ENCODE measurements around the gene BTBD2. TPM values are rescaled to one million over a fixed set of nuclear protein-coding genes. Genes with fewer than 3 reads are reported as not detected.

BTBD2 gene
- total and polyA plus RNA-seq, 8 donors, result 63.1 to 112 (median 95.2) TPM

GRCh38 chr19:2042485-2043250 is 27.2 kb upstream of the BTBD2 start:
- intact Hi-C loops (cut with DNase I), result no loop called here
- TF ChIP-seq CTCF (IDR thresholded peaks at IDR 0.05), result no peak
- DNase-seq, result peak in 1 of 4 donors; percentile 83
- ATAC-seq, result peak; percentile 25
- no peaks in the 10 kb centered on the region for H3K9me3 ChIP-seq
- peak overlapping the region; percentile 11 to 43 for H3K4me3 ChIP-seq
- H3K4me1 ChIP-seq, result peaks cover 38 to 80% of the 10 kb centered on the region in 2 donors
- H3K27ac ChIP-seq, result peak overlapping the region; percentile 85 to 86
- H3K36me3 ChIP-seq, result peaks cover 12 to 97% of the 10 kb centered on the region in 2 donors
- H3K27me3 ChIP-seq, result no peaks in the 10 kb centered on the region

DNA sequence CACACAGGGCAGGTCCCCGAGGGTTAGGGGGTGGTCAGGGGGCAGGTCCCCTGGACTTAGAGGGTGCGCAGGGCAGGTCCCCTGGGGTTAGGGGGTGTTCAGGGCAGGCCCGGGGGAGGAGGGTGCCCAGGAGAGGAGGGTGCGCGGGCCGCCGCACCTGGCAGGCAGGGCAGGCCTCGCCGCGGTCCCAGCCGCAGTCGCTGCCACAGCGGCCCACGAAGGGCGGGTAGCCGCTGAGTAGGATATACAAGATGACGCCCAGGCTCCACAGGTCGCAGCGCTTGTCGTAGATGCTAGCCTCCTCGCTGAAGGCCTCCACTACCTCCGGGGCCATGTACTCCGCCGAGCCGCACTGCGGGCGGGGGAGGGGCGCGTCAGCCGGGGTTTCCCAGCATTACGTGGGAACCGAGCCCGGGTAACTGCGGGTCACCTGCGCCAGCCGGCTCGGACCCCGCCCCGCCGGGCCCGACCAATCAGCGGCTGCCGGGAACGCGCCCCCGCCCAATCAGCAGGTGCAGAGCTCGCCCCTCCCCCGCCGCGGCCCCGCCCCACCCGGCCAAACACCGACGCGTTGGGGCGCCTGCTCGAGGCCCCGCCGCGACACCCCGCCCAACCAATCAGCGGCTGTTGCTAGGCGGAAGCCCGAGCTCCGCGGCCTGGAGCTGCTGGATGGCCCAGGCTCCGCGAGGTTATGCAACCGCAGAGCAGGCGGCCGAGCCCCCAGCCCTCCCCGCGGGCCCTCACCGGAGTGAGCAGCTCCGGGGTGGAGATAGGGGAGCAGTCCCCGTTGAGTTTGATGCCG is 26.4 kb upstream of the BTBD2 start:
- no peaks in the 10 kb centered on the region for H3K9me3 ChIP-seq
- H3K4me1 ChIP-seq, result peaks cover 32 to 72% of the 10 kb centered on the region in 2 donors
- intact Hi-C loops (cut with DNase I), result no loop called here
- DNase-seq (peak in 3 of 4 donors; percentile 96 to 100 (median 98)), ATAC-seq (peak; percentile 92)
- H3K27ac ChIP-seq, result peak overlapping the region; percentile 86 to 89
- peak overlapping the region; percentile 11 to 43 for H3K4me3 ChIP-seq
- peaks cover 12 to 93% of the 10 kb centered on the region in 2 donors for H3K36me3 ChIP-seq
- H3K27me3 ChIP-seq, result no peaks in the 10 kb centered on the region
- no peak for TF ChIP-seq CTCF (IDR thresholded peaks at IDR 0.05)

GRCh38 chr19:2041433-2041682 is 25.8 kb upstream of the BTBD2 start:
- H3K27me3 ChIP-seq, result no peaks in the 10 kb centered on the region
- no peak for DNase-seq
- H3K4me3 ChIP-seq, result peak overlapping the region in 1 of 2 donors; percentile 43
- no peak for TF ChIP-seq CTCF (IDR thresholded peaks at IDR 0.05)
- no peaks in the 10 kb centered on the region for H3K9me3 ChIP-seq
- H3K27ac ChIP-seq, result peak overlapping the region; percentile 86 to 89
- intact Hi-C loops (cut with DNase I), result no loop called here
- ATAC-seq, result no peak
- peaks cover 27 to 67% of the 10 kb centered on the region in 2 donors for H3K4me1 ChIP-seq
- H3K36me3 ChIP-seq, result peaks cover 12 to 88% of the 10 kb centered on the region in 2 donors

DNA sequence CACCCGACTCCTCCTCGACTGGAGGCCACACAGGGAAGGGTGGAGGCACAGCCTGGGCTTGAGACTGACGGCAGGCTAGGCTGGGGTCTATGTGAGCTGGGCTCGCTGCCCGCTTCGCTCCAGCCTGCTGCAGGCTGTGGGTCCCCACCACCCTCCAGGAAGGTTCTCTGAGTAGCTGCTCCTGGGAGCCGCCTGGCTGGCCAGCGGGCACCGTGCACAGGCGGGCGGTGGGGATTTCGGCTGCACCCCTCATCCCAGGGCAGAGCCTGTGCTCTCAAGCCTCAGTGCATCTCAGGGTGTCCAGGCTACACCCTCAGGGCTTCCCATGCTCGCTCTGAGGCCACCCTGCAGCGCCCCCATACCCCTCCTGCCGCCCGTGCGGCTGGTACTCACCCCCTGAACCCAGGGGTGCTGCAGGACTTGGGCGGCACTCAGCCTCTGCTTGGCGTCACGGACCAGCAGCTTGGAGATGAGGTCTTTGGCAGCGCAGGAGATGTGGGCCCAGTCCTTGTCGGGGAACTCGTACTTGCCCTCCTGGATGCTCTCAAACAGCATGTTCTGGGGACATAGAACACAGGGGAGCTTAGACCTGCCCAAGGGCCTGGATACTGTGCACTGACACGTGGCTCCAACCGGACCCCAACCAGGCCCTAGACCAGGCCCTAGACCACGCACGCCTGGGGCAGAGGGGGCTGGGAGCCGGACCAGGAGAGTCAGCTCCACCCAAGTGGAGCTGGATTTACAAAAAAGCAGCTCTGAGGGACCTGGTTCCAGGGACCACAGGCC is 25.3 kb upstream of the BTBD2 start:
- peak in 1 of 4 donors; percentile 75 for DNase-seq
- H3K36me3 ChIP-seq, result peaks cover 12 to 82% of the 10 kb centered on the region in 2 donors
- H3K27me3 ChIP-seq, result no peaks in the 10 kb centered on the region
- H3K4me1 ChIP-seq, result peaks cover 22 to 62% of the 10 kb centered on the region in 2 donors
- no peak for TF ChIP-seq CTCF (IDR thresholded peaks at IDR 0.05)
- ATAC-seq, result no peak
- H3K4me3 ChIP-seq, result peak overlapping the region in 1 of 2 donors; percentile 43
- peak overlapping the region; percentile 86 to 89 for H3K27ac ChIP-seq
- intact Hi-C loops (cut with DNase I), result no loop called here
- peaks cover 0 to 3% of the 10 kb centered on the region in 2 donors for H3K9me3 ChIP-seq

Data from left lung (tissue), 10 donors.